Measurements from ENCODE around the gene SEMA3B. TPM values are rescaled to one million over a fixed set of nuclear protein-coding genes. Genes with fewer than 3 reads are reported as not detected.

The SEMA3B gene
- total and polyA plus RNA-seq, 2 donors (not counting 3 experiments of a cell fraction or from before 2014, with no cell fraction given), result 1.2 to 1.5 TPM

GRCh38 chr3:50219285-50219684 lies 49.7 kb upstream of the SEMA3B start:
- no TSS peak for BruUV-seq (replicated peaks)
- Histone ChIP-seq H4K20me1 (replicated peaks; ENCODE audit: control insufficient read depth, extremely low read depth, insufficient read depth, low read length) (no peaks in the 10 kb centered on the region), H3K9me3 (replicated peaks; ENCODE audit: control insufficient read depth, insufficient read depth, low read length) (no peaks in the 10 kb centered on the region), H3K36me3 (ENCODE audit: control insufficient read depth in 2 of 2, extremely low read depth in 1 of 2, insufficient read depth in 2 of 2, low read length in 2 of 2) (no peaks in the 10 kb centered on the region), H3K4me3 (replicated peaks in 1 of 3; ENCODE audit: insufficient read depth in 1 of 3, low read depth in 1 of 3, low read length in 3 of 3) (no peak overlapping the region), H3K4me1 (ENCODE audit: control insufficient read depth, extremely low read depth, insufficient read depth, low read length) (no peaks in the 10 kb centered on the region), H2AFZ (ENCODE audit: low read depth, low read length) (no peak overlapping the region), H3K27ac (ENCODE audit: insufficient read depth, low read depth, low read length) (no peak overlapping the region), H3K79me2 (ENCODE audit: control insufficient read depth, insufficient read depth, low read length) (no peaks in the 10 kb centered on the region), H3K27me3 (ENCODE audit: control insufficient read depth in 2 of 2, insufficient read depth in 2 of 2, low read length in 2 of 2) (no peaks in the 10 kb centered on the region), H3K9ac (replicated peaks; ENCODE audit: extremely low read depth, insufficient read depth, low read length) (no peak overlapping the region), H3K9me1 (replicated peaks; ENCODE audit: control insufficient read depth, extremely low read depth, insufficient read depth, low read length) (no peaks in the 10 kb centered on the region), H3K4me2 (ENCODE audit: insufficient read depth, low read length) (no peak overlapping the region)
- FAIRE-seq (no peak), DNase-seq (ENCODE audit: low read depth, low spot score) (no peak)
- CTCF ChIA-PET, result interaction anchor here (0.8 to 7.3 kb wide), 7 partner anchors 10 to 35 kb away, joined by 3 to 55 read pairs (median 3); partner anchors contain the start of gene SLC38A3
- intact Hi-C loops (cut with micrococcal nuclease) (no loop called here), dilution Hi-C loops (cut with MboI; ENCODE audit: extremely low pct_ligation_motif_present, low sequenced_read_pairs) (no loop called here)
- POLR2A ChIA-PET, result interaction anchor here (0.5 kb wide), 1 partner anchor 133 kb away, joined by 6 read pairs; no protein-coding TSS in a partner anchor
- TF ChIP-seq MYC (IDR thresholded peaks at IDR 0.05; ENCODE audit: low read depth, low read length), result no peak
- no peak for TF ChIP-seq POLR2A (IDR thresholded peaks at IDR 0.05; ENCODE audit: low read depth, low read length)
- no peak for TF ChIP-seq POLR2AphosphoS5 (IDR thresholded peaks at IDR 0.05; ENCODE audit: insufficient read depth, low read depth, low read length)
- no peak for TF ChIP-seq CTCF (IDR thresholded peaks at IDR 0.05; ENCODE audit: extremely low read depth in 1 of 2, insufficient read depth in 1 of 2, low read depth in 1 of 2, low read length in 2 of 2)

GRCh38 chr3:50220109-50220508 lies 48.8 kb upstream of the SEMA3B start:
- no peak overlapping the region for H2AFZ ChIP-seq (ENCODE audit: low read depth, low read length)
- H3K4me2 ChIP-seq (ENCODE audit: insufficient read depth, low read length), result no peak overlapping the region
- no peaks in the 10 kb centered on the region for H3K4me1 ChIP-seq (ENCODE audit: control insufficient read depth, extremely low read depth, insufficient read depth, low read length)
- no peaks in the 10 kb centered on the region for H3K27me3 ChIP-seq (ENCODE audit: control insufficient read depth in 2 of 2, insufficient read depth in 2 of 2, low read length in 2 of 2)
- DNase-seq (ENCODE audit: low read depth, low spot score) (no peak), FAIRE-seq (no peak)
- intact Hi-C loops (cut with micrococcal nuclease), result no loop called here
- no TSS peak for BruUV-seq (replicated peaks)
- no peak for TF ChIP-seq MYC (IDR thresholded peaks at IDR 0.05; ENCODE audit: low read depth, low read length)
- H4K20me1 ChIP-seq (replicated peaks; ENCODE audit: control insufficient read depth, extremely low read depth, insufficient read depth, low read length), result no peaks in the 10 kb centered on the region
- no peaks in the 10 kb centered on the region for H3K36me3 ChIP-seq (ENCODE audit: control insufficient read depth in 2 of 2, extremely low read depth in 1 of 2, insufficient read depth in 2 of 2, low read length in 2 of 2)
- ChIA-PET CTCF (interaction anchor here (0.8 to 7.3 kb wide), 4 partner anchors 11 to 50 kb away, joined by 3 to 55 read pairs (median 9); partner anchors contain the start of gene SLC38A3), POLR2A (no interaction called here)
- H3K4me3 ChIP-seq (replicated peaks in 1 of 3; ENCODE audit: insufficient read depth in 1 of 3, low read depth in 1 of 3, low read length in 3 of 3), result no peak overlapping the region
- no peaks in the 10 kb centered on the region for H3K9me3 ChIP-seq (replicated peaks; ENCODE audit: control insufficient read depth, insufficient read depth, low read length)
- no peak overlapping the region for H3K9ac ChIP-seq (replicated peaks; ENCODE audit: extremely low read depth, insufficient read depth, low read length)
- no peak overlapping the region for H3K27ac ChIP-seq (ENCODE audit: insufficient read depth, low read depth, low read length)
- no peaks in the 10 kb centered on the region for H3K9me1 ChIP-seq (replicated peaks; ENCODE audit: control insufficient read depth, extremely low read depth, insufficient read depth, low read length)
- no peaks in the 10 kb centered on the region for H3K79me2 ChIP-seq (ENCODE audit: control insufficient read depth, insufficient read depth, low read length)
- dilution Hi-C loops (cut with MboI; ENCODE audit: extremely low pct_ligation_motif_present, low sequenced_read_pairs), result no loop called here
